Left lobe of liver (tissue), 2 donors: ENCODE data around the gene TEKTIP1. TPM values are rescaled to one million over a fixed set of nuclear protein-coding genes. Genes with fewer than 3 reads are reported as not detected.
"Not testable (repeated sequence)": the region's sequence is repeated elsewhere in the genome, so short reads cannot be mapped to it uniquely, and the experiment has no call there.

ENCODE experiments used
- ATAC-seq: fragments of 200-7000 bp; cut with Tn5 transposase; one replicate; pipeline ENCODE4 v1.9.1; 2020; ENCODE audit warnings: mild to moderate bottlenecking, moderate library complexity
- DNase-seq: peaks from one replicate; pipeline ENCODE4 v3.0.0-alpha.2; 2020; ENCODE audit warnings: low spot score
- total RNA-seq: library from RNA; stranded (reverse); gene quantifications from one replicate; pipeline ENCODE4 v1.2.1, GENCODE V29; 2021
- donor health status: DM: no; HTN: no; CAD: no; lungs with moderate emphysema.
- donor health status: DM: no; HTN: yes; CAD: no.

Gene TEKTIP1
- total RNA-seq, 1 donor from 2014 or later, result 1.9 TPM

DNA sequence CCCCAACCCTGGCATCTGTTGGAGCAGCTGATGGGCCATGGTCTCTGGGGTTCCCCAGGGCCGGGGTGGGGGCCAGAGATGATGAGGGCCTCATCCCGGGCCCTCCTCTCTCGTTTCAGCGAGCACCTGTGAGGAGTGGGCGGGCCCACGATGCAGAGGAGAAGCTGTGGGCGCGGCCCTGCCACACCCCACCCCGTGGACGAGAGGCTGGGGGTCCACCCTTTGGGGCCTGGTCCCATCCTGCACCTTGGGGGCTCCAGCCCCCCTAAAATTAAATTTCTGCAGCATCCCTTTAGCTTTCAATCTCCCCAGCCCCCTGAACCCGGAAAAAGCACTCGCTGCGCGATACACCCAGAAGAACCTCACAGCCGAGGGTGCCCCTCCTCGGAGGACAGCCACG lies 39.4 kb downstream of the TEKTIP1 start:
- no peak for ATAC-seq
- DNase-seq, result no peak

DNA sequence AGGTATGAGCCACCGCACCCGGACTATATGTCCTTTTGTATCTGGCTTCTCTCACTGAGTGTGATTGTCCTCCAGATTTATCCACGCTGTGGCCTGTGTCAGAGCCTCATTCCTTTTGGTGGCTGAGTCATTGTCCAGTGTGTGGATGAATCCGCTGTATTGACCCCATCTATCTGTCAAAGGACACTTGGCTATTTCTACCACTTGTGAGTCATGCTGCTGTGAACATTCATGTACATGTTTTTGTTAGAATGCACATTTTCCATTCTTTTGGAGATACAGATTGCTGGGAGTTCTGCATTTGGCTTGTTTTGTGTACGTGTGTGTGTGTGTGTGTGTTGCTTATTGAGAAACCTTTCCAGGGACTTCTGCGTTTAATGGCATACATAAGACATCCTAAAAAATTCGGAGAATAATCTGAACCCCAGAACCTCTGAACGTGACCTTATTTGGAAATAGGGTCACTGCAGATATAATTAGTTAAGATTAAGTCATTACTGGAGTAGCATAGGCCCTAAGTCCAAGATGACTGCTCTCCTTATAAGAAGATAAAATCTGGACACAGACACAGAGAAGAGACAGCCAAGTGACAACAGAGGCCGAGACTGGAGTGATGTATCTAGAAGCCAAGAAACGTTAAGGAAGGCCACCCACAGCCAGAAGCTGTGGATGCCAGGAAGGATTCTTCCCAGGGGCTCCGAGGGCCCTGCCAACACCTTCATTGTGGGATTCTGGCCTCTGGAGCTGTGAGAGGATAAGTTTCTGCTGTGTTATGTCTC lies 41.4 kb downstream of the TEKTIP1 start:
- ATAC-seq, result peak; percentile 33
- DNase-seq, result no peak

DNA sequence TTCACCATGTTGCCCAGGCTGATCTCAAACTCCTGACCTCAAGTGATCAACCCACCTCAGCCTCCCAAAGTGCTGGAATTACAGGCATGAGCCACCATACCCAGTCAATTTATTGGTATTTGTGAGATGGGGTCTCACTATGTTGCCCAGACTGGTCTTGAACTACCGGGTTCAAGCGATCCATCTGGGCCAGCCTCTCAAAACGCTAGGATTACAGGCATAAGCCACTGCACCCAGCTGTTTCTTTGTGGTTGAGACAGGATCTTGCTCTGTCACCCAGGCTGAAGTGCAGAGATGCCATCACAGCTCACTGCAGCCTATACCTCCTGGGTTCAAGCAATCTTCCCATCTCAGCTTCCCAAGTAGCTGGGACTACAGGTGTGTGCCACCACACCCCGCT lies 42.8 kb downstream of the TEKTIP1 start:
- not testable (repeated sequence) for DNase-seq, ATAC-seq

- DNase-seq, ATAC-seq: not testable (repeated sequence)
Measured at GRCh38 chr19:3584036-3584802, 45.2 kb downstream of the TEKTIP1 start.

GRCh38 chr19:3585301-3586126 lies 46.5 kb downstream of the TEKTIP1 start, which contains the start of gene GIPC3:
Gene GIPC3, plus strand, starts transcription at chr19:3585478. Its CDS starts 120 bp downstream, at chr19:3585598.
- peak; percentile 20 for ATAC-seq

DNA sequence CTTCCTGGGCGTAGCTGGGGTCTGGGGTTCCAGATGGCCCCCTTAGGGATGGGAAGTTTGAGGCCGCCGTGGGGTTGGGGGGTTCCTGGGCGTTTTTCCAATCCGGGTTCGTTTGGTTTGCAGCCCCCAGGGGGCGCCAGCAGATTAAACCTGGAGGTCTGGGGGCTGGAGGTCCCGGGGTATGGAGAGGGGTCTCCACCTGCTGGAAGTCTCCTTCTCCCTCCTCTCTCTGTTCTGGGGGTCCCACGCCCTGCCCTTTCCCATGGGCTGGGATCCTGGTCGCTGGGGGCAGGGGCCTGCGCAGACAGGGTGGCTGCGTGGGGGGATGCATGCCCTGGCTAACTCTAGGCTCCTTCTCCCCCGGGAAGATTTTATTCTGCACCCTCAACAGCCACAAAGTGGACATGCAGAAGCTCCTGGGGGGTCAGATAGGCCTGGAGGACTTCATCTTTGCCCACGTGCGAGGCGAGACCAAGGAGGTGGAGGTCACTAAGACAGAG lies 47.2 kb downstream of the TEKTIP1 start:
- ATAC-seq, result peak; percentile 13

More at GRCh38 chr19:3585301-3586126, 46.5 kb downstream of the TEKTIP1 start, which contains the start of gene GIPC3:
- no peak for DNase-seq

DNA sequence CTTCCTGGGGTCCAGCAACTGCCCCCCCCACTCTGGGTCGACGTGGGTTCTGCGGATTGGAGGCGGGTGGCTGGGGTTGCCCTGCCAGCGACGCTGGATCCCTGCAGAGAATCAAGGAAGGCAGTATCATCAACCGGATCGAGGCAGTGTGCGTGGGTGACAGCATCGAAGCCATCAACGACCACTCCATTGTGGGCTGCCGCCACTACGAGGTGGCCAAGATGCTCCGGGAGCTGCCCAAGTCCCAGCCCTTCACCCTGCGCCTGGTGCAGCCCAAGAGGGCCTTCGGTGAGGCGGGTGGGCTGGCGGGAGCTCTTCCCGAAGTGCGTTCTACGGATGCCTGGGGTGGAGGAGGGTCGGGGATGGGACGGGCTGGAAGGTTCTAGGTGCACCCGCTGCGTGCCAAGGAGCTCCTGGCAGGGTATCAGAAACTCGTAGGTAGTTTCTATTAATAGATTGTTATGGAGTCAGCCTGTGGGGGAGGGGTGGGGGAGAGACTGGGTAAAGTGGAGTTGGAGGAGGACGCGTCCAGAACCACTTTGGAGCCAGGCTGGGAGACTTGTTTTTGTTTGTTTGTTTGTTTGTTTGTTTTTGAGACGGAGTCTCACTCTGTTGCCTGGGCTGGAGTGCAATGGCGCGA lies 47.9 kb downstream of the TEKTIP1 start:
- peak; percentile 20 for ATAC-seq
- no peak for DNase-seq

More for the DNA sequence above, 47.2 kb downstream of the TEKTIP1 start:
- no peak for DNase-seq

- no peak for ATAC-seq
- DNase-seq, result no peak
Measured at GRCh38 chr19:3589439-3589838, 50.5 kb downstream of the TEKTIP1 start.

DNA sequence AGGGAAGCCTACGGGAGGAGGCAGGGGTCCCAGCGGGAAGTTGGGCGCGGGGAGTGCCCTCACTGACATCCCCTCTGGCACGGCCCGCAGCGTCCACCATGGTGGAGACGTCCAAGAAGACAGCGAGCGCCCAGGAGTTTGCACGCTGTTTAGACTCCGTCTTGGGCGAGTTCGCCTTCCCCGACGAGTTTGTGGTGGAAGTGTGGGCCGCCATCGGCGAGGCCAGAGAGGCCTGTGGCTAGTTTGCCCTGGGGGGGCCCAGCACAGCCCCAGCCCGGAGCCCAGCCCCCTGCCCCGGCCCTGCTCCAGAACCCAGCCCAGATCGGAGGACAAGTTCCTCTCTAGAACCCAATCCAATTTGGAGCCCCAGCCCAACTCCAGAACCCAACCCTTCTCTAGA lies 51.0 kb downstream of the TEKTIP1 start:
- no peak for ATAC-seq
- DNase-seq, result no peak

DNA sequence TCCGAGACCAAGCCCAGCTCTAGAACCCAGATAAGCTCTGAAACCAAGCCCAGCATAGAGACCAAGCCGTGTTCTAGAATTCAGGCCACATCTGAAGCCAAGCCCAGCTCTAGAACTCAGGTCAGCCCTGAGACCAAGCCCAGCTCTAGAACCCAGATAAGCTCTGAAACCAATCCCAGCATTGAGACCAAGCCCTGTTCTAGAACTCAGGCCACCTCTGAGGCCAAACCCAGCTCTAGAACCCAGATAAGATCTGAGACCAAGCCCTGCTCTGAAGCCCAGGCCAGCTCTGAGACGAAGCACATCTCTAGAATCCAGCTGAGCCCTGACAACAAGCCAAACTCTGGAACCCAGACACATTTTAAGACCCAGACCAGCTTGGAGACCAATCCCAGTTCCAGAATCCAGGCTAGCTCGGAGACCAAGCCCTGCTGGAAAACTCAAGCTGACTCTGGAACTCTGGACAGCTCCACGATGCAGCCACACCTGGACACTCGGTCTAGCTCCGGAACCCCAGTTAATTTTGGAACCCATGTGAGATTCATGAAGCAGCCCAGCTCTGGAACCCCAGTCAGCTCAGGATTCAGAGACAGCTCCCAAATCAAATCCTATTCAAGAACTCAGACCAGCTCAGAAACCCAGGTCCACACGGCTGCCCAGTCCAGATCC lies 52.2 kb downstream of the TEKTIP1 start:
- ATAC-seq (no peak), DNase-seq (no peak)

GRCh38 chr19:3591876-3592613 lies 53.1 kb downstream of the TEKTIP1 start:
- ATAC-seq, result peak; percentile 88
- DNase-seq, result peak; percentile 61

DNA sequence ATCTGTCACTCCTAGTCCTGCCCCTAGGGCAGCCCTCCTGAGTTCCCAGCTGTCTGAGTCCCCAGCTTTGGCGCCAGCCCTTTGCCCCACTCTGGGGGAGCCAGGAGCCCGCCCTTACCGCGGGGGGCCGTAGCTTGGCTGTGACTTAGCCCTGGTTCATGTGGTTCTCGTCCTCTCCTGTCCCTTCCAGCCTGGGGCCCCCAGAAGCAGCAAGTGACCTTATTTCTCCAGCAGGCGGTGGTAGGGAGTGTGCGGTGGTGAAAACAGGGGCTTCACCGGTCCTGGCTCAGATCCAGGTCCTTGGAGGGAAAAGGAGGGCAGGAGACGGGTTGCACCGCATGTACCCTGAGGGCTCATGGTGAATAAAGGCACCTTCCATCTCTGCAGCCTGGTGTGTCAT lies 54.2 kb downstream of the TEKTIP1 start:
- no peak for ATAC-seq
- no peak for DNase-seq

Other genes with a start within 250 kb of the TEKTIP1 start
- 203 TPM for gene NFIC, start 172.6 kb upstream of the TEKTIP1 start, total RNA-seq
- 10.8 TPM for gene SMIM24, start 58.6 kb upstream of the TEKTIP1 start, total RNA-seq
- gene SMIM44, start 55.7 kb upstream of the TEKTIP1 start, total RNA-seq, result not detected
- gene DOHH, start 38.5 kb upstream of the TEKTIP1 start, total RNA-seq, result 5.5 TPM
- gene FZR1, start 32.9 kb upstream of the TEKTIP1 start, total RNA-seq, result 27.4 TPM
- 33.9 TPM for gene MFSD12, start 18.4 kb downstream of the TEKTIP1 start, total RNA-seq
- gene HMG20B, start 33.8 kb downstream of the TEKTIP1 start, total RNA-seq, result 44.2 TPM
- gene GIPC3, start 46.3 kb downstream of the TEKTIP1 start, total RNA-seq, result 0.75 TPM
- 4.4 TPM for gene TBXA2R, start 67.7 kb downstream of the TEKTIP1 start, total RNA-seq
- gene CACTIN, start 87.6 kb downstream of the TEKTIP1 start, total RNA-seq, result 12.5 TPM
- gene PIP5K1C, start 161.3 kb downstream of the TEKTIP1 start, total RNA-seq, result 7.5 TPM
- 28.8 TPM for gene TJP3, start 169.2 kb downstream of the TEKTIP1 start, total RNA-seq
- 18.6 TPM for gene APBA3, start 222.5 kb downstream of the TEKTIP1 start, total RNA-seq
- 56.0 TPM for gene MRPL54, start 223.5 kb downstream of the TEKTIP1 start, total RNA-seq
- gene RAX2, start 233.1 kb downstream of the TEKTIP1 start, total RNA-seq, result not detected
- 0.48 TPM for gene MATK, start 247.2 kb downstream of the TEKTIP1 start, total RNA-seq